Daoy (cell line): Measurements from ENCODE around the gene SORD. TPM values are rescaled to one million over a fixed set of nuclear protein-coding genes. Genes with fewer than 3 reads are reported as not detected.
"Not testable (repeated sequence)": the region's sequence is repeated elsewhere in the genome, so short reads cannot be mapped to it uniquely, and the experiment has no call there.

Experiments used
- DNase-seq: peaks from one replicate; pipeline ENCODE4 v3.0.0-alpha.2; 2015; ENCODE audit warnings: low read depth
- total RNA-seq: library from RNA; depleted of rRNA; stranded (reverse); fragments of >200 nt; shearing (Covaris generic); gene quantifications from 2 replicates; pipeline ENCODE4 v1.2.3, GENCODE V29; 2014

Gene SORD
- total RNA-seq, 1 experiment from 2014 or later, result 52.6 TPM

GRCh38 chr15:45024649-45025048 is 1.7 kb downstream of the SORD start:
- not testable (repeated sequence) for DNase-seq

GRCh38 chr15:45025627-45026026 is 2.6 kb downstream of the SORD start:
- DNase-seq, result not testable (repeated sequence)

DNA sequence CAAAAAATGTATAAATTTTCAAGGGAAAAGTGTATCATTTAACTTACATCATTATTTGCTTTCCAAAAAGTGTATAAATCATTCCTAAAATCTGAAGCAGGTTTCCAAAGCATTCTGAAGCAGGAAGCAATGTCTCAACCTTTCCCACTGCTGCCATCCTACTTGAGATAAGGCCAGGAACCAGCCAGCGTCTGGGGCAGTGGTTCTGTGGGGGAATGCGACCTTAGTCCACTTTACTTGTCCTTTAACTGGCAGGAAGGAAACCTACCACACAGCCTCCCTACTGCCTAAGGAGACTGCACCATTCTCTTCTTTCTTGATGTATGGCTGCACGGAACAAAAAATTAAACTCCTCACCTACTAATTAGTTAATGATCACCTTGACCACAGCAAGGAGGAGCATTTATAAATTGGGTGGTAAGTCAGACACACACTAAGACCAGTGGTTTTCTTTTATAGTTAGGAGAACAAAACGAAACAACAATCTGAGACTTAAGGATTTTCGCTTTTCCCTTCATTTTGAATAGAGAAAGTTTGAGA is 3.7 kb downstream of the SORD start:
- no peak for DNase-seq

DNA sequence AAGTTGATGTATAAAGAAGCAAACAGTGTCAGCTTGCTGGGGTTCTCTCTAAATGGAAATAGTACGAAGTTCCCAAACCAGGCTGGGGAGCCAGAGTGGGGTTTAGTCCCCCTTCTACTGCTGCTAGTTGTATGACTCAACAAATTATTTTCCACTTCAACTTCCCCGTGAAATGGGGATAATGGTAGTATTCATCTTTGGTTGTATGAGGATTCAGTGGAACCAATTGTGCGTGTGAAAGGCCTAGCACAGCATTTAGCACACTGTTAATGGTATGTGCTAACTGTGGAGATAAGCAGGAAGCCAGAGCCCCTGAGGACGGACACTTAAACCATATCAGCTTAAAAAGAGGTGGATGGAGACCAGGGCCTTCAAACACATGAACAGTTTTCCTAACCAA is 4.2 kb downstream of the SORD start:
- DNase-seq, result no peak

DNA sequence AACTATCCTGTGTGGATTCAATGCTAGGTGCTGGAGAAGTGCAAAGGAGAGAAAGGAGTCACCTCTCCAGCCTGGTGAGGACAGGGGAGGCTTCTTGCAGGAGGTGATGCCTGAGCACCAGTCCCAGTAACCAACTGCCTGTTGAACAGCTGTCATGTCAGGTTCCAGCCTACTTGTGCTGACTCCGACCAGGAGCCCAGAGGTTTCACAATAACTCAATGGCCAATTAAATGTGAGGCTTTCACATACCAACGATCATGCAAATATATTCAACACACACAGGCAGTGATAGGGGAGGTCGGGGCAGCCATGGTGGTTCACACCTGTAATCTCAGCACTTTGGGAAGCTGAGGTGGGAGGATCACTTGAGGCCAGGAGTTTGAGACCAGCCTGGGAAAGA is 7.7 kb downstream of the SORD start:
- DNase-seq, result no peak

GRCh38 chr15:45031522-45032028 is 8.6 kb downstream of the SORD start:
- not testable (repeated sequence) for DNase-seq

GRCh38 chr15:45032501-45032900 is 9.5 kb downstream of the SORD start:
- DNase-seq, result not testable (repeated sequence)

- not testable (repeated sequence) for DNase-seq
Observed at GRCh38 chr15:45034087-45034486, 11.1 kb downstream of the SORD start.

- DNase-seq, result not testable (repeated sequence)
Observed at GRCh38 chr15:45034600-45035375, 11.8 kb downstream of the SORD start.

DNA sequence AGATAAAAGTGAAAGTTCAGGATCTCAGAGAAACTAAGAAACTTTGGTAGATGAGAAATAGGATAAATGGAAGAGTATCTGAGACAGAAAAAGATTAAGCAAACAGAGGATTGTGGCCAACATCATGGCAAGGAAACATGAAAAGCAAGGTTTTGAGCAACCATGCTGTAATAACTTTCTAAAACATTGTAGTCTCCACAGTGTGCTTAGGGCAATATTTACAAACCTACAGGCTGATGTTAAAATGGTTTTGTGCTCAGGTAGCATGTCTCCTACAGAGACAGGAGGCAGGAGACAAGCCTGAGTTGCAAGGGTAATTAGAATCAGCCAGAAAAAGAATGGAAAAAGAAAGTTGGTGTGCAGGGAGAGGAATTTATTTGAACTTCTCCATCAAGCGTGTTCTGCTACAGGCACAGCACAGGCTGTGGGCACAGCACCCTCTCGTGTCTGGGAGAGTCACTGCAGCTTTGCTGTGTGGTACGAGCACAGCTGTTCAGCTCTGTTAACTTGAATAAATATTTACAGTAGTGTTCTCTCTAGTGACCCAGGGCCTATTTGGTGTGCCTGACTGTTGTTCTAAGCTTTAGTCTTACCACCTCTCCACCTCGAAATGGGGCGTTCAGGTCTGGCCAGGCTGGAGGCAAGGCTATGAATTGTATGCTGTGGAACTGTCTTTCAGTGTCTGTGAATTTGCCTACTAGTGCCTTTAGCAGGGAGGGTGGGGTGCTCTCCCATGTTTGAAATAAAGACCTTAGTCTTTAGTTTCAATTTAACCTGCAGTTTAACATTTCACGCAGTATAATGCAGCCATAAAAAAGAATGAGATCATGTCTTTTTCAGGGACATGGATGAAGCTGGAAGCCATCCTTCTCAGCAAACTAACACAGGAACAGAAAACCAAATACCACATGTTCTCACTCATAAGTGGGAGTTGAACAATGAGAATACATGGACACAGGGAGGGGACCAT is 14.1 kb downstream of the SORD start:
- peak; percentile 73 for DNase-seq

DNA sequence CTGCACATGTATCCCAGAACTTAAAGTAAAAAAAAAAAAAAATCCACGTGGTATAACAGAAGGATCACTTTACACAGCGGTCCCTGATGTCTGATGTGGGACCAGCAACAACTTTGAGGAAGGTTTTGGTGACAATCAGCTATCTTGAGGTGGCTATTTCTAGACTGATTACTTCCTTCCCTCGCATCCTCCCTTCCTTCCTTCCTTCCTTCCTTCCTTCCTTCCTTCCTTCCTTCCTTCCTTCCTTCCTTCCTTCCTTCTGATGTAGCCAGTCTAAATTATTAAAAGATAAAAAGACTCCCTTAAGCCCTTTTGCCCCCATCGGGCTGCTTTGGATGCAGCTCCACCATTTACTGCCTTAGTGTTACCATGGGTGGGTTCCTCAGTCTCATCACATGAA is 14.9 kb downstream of the SORD start:
- DNase-seq, result no peak

- DNase-seq, result not testable (repeated sequence)
Observed at GRCh38 chr15:45040396-45040795, 17.4 kb downstream of the SORD start.

- DNase-seq, result not testable (repeated sequence)
Observed at GRCh38 chr15:45041538-45041937, 18.5 kb downstream of the SORD start.

DNA sequence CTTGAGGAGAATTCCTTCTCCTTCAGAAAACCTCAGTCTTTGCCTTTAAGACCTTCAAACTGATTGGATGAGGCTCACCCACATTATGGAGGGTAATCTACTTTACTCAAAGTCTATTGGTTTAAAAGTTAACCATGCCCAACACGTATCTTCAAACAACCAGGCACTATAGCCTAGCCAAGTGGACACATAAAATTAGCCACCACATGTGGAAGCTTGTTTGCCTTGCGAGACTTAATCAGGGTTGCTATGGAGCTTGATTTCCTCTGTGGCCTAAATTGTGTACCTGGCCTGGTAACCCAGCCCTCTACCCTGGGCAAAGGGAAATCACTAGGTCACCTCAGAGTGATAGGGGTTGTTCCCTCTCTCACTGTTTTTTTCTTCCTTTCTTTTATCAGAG is 19.9 kb downstream of the SORD start:
- not testable (repeated sequence) for DNase-seq

- DNase-seq, result not testable (repeated sequence)
Observed at GRCh38 chr15:45044270-45044669, 21.3 kb downstream of the SORD start.

DNA sequence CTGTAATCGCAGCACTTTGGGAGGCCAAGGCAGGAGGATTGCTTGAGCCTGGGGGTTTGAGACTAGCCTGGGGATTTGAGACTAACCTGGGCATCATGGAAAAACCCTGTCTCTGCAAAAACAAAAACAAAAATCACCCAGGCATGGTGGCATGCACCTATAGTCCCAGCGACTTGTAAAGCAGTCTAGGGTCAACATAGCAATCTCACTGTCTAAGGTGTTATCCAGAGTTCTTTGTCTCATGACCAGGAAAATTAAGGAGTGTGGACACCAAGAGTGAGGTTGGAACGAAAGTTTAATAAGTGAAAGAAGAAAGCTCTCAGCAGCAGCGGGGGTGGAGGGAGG is 25.4 kb downstream of the SORD start:
- not testable (repeated sequence) for DNase-seq

GRCh38 chr15:45048794-45049631 is 26.0 kb downstream of the SORD start:
- DNase-seq, result no peak

DNA sequence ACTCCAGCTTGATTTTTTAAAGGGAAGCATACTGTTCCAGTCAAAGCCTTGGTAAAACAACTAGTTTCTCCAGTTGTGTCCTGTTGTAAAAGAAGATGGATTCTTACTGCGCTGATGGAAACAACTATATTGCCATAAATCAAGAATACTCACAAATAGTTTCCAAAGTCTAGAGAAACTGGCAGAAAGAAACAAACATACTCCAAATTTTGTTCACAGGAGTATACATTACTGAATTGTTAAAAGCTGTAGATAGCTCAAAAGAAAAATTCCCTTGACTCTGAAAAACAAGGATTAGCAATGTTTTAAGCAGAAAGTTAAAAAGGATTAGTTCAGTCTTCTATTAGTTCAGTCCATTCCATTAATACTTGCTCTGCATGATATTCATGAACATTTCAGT is 27.6 kb downstream of the SORD start:
- no peak for DNase-seq

DNA sequence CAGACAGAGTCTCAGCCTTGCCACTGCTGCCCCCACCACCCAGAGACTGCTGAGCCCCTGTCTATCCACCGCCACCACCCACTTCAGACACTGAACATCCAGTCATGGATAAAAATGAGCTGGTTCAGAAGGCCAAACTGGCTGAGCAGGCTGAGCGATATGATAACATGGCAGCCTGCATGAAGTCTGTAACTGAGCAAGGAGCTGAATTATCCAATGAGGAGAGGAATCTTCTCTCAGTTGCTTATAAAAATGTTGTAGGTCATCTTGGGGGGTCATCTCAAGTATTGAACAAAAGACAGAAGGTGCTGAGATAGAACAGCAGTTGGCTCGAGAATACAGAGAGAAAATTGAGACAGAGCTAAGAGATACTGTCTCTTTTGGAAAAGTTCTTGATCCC is 29.7 kb downstream of the SORD start:
- DNase-seq, result not testable (repeated sequence)

- DNase-seq, result not testable (repeated sequence)
Observed at GRCh38 chr15:45058690-45059675, 36.0 kb downstream of the SORD start.
